Colon (tissue), 2 donors: ENCODE results near the gene CALCB.

Source experiments
- FAIRE-seq: peaks from 2 replicates; lab custom pipeline; 2012; peaks lifted over from hg19 to GRCh38; lab: Jason Lieb, UNC
- donor health status: control.
- donor health status: control.

CALCB gene

DNA sequence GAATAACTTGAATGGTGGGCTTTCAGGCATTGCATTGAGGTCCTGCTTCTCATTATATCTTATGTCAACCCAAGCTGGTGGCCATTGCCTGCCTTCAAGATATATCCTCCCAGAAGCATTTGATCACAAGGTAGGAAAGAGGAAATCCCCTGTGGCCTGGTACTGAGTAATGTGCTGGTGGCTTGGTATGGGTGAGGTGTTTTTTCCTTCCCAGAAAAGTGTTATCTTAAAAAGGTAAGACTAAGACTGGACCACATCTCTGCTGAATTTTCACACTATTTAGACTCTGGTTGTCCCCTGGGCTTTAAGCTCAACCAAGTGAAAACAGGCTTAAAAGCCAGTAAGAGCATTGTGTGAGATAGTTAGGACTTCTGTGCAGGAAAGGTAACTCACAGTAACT lies 45.0 kb downstream of the CALCB start:
- no peak for FAIRE-seq

GRCh38 chr11:15119352-15119751 lies 46.0 kb downstream of the CALCB start:
- FAIRE-seq, result no peak

DNA sequence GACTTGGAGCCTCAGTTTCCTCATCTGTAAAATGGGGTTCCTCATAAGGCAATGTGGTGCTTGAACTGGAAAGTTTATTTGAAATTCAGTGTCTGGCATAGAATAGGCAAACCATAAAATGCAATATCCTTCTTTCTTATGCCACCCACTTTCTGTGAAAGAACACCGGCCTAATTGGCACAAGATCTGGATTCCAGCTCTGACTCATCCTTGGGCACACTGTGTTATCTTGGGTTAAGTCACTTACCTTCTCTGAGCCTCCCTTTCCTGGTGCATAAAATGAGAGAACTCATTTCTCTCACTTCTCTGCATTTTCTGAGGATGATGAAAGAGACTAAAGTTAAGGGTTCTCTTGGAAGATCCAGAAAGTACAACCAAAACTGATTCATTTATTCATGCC lies 46.4 kb downstream of the CALCB start:
- no peak for FAIRE-seq

DNA sequence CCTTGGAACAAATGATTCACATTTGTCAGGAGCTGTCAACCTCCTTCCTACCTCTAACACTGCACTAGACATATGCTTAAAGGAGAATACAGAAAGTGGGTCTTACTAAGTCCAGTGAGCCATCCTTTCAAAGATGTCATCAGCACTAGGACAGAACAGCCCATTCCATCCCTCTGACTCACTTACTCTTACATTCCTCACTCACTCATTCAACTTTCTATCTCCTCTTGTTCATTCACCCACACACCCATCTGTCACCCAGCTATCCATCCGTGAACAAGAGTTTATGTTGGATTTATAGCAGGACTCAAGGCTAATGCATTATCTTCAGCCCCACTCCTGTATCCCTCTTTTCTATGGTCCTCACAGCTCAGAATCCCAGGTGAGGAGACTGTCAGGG lies 50.5 kb downstream of the CALCB start:
- no peak for FAIRE-seq

DNA sequence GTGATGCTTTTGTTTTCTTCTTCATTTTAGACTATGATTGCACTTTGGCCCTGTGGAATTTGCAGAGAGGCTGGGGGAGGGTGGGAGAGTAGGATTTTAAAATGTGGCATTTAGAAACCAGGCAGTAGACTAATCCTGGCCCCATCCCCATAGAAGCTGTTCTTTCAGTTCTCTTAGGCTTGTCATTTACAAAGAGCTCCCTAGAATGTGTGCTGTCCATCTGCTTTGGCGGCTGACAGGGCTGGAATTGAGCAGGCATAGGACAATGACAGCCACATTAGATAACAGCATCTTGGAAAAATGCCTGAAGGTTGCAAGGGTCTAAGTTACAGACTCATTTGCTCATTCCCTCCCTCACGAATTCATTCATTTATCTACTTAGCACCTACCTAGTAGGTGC lies 51.1 kb downstream of the CALCB start:
- no peak for FAIRE-seq

DNA sequence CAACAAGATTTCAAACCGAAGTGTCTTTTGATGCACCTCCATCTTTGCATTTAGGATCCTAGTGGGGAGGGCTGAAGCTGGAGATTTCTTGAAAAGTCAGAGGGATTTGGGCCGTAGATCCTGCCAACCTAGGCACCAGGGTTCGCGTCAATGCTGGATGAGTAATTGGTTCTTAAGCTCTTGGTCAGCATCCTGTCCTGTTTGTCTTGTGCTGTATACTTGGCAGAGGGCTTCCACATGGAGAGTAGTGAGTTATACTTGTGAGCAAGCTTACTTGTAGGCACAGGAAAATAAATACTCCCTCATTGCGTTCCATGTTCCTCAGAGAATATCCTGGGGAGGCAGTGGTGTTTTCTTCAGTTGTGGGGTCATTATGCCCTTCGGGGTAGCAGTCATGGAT lies 53.9 kb downstream of the CALCB start:
- FAIRE-seq, result no peak
